SU-DHL-6 (cell line): Measurements from ENCODE around the gene PGLYRP1.

Experiments
- H2AFZ ChIP-seq: fragments of 200-600 bp; sonication (generic); 2 replicates; pipeline ENCODE4 v1.6.1; 2014; ENCODE audit warnings: low read depth, mild to moderate bottlenecking, moderate library complexity, mixed read lengths, antibody characterized with exemption, low read length; ENCODE audit not compliant: severe bottlenecking
- H3F3A ChIP-seq: fragments of 200-600 bp; shearing (Covaris generic); 2 replicates; pipeline ENCODE4 v1.6.0; 2016; ENCODE audit warnings: antibody characterized with exemption, mild to moderate bottlenecking; ENCODE audit not compliant: insufficient read depth
- H3K27ac ChIP-seq: fragments of 200-600 bp; sonication (generic); 2 replicates; pipeline ENCODE4 v1.5.1; 2016; ENCODE audit warnings: low read depth, mild to moderate bottlenecking, low read length, moderate library complexity, mixed read lengths
- H3K27me3 ChIP-seq: fragments of 200-600 bp; sonication (generic), shearing (Covaris generic); 2 replicates; pipeline ENCODE4 v1.6.0; 2014; ENCODE audit warnings: mild to moderate bottlenecking, low read length
- H3K36me3 ChIP-seq: fragments of 200-600 bp; sonication (generic); 2 replicates; pipeline ENCODE4 v1.6.1; 2014; ENCODE audit warnings: mild to moderate bottlenecking, low read length, mixed read lengths
- H3K4me2 ChIP-seq: fragments of 300-600, 200-600 bp; shearing (Covaris generic), sonication (generic); 2 replicates; pipeline ENCODE4 v1.6.0; 2014; ENCODE audit warnings: low read length, low read depth, mild to moderate bottlenecking; ENCODE audit not compliant: poor library complexity, severe bottlenecking
- H3K4me3 ChIP-seq: fragments of 200-600 bp; sonication (generic); 2 replicates; pipeline ENCODE4 v1.5.1; 2014; ENCODE audit warnings: antibody characterized with exemption, low read length, mild to moderate bottlenecking, mixed read lengths; ENCODE audit not compliant: insufficient read depth, poor library complexity, severe bottlenecking
- H3K79me2 ChIP-seq: fragments of 200-600 bp; sonication (generic); 2 replicates; pipeline ENCODE4 v1.6.1; 2014; ENCODE audit warnings: mild to moderate bottlenecking, low read length, moderate library complexity; ENCODE audit not compliant: insufficient read depth
- H3K9ac ChIP-seq: fragments of 200-600 bp; sonication (generic); 2 replicates; pipeline ENCODE4 v1.7.0; 2014; ENCODE audit warnings: mild to moderate bottlenecking, low read length
- H3K9me2 ChIP-seq: fragments of 200-600 bp; sonication (generic); replicated peaks from 2 replicates; pipeline ENCODE4 v1.6.1; 2014; ENCODE audit warnings: low read length; ENCODE audit not compliant: insufficient read depth
- H3K9me3 ChIP-seq: fragments of 200-600 bp; sonication (generic); 2 replicates; pipeline ENCODE4 v1.6.1; 2014; ENCODE audit warnings: low read length, mixed read lengths; ENCODE audit not compliant: insufficient read depth
- H4K20me1 ChIP-seq: fragments of 200-600 bp; sonication (generic); 2 replicates; pipeline ENCODE4 v1.6.1; 2014; ENCODE audit warnings: low read depth, mild to moderate bottlenecking, antibody characterized with exemption, low read length, moderate library complexity, mixed read lengths
- EZH2phosphoT487 ChIP-seq: fragments of 200-600 bp; sonication (generic), shearing (Covaris generic); conservative IDR thresholded peaks from 2 replicates; pipeline ENCODE4 v1.6.1; 2018; ENCODE audit warnings: mild to moderate bottlenecking, antibody characterized with exemption, low read length, moderate library complexity, mixed read lengths
- TF ChIP-seq, protein P1 (sequence below): fragments of 200-600 bp; sonication (generic); IDR thresholded peaks from one replicate; pipeline ENCODE4 v1.5.1; 2017; ENCODE audit warnings: antibody characterized with exemption, mild to moderate bottlenecking, low read length, moderate library complexity; ENCODE audit not compliant: insufficient read depth, poor library complexity, severe bottlenecking

Gene PGLYRP1

GRCh38 chr19:46025835-46026234, 3.0 kb upstream of the PGLYRP1 start:
- Histone ChIP-seq H3K36me3 (no peaks in the 10 kb centered on the region), H3F3A (no peaks in the 10 kb centered on the region), H3K27ac (no peak overlapping the region), H3K4me3 (no peak overlapping the region), H3K9ac (no peak overlapping the region), H4K20me1 (no peaks in the 10 kb centered on the region), H3K27me3 (no peaks in the 10 kb centered on the region), H3K4me2 (no peak overlapping the region), H3K9me2 (no peaks in the 10 kb centered on the region), H3K79me2 (no peaks in the 10 kb centered on the region), H3K9me3 (no peaks in the 10 kb centered on the region), H2AFZ (no peak overlapping the region)
- TF ChIP-seq, protein P1, sequence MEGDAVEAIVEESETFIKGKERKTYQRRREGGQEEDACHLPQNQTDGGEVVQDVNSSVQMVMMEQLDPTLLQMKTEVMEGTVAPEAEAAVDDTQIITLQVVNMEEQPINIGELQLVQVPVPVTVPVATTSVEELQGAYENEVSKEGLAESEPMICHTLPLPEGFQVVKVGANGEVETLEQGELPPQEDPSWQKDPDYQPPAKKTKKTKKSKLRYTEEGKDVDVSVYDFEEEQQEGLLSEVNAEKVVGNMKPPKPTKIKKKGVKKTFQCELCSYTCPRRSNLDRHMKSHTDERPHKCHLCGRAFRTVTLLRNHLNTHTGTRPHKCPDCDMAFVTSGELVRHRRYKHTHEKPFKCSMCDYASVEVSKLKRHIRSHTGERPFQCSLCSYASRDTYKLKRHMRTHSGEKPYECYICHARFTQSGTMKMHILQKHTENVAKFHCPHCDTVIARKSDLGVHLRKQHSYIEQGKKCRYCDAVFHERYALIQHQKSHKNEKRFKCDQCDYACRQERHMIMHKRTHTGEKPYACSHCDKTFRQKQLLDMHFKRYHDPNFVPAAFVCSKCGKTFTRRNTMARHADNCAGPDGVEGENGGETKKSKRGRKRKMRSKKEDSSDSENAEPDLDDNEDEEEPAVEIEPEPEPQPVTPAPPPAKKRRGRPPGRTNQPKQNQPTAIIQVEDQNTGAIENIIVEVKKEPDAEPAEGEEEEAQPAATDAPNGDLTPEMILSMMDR = no peak
- TF ChIP-seq EZH2phosphoT487 = no peak

GRCh38 chr19:46023311-46023779, 492 bp upstream of the PGLYRP1 start:
- no peaks in the 10 kb centered on the region for H3K36me3 ChIP-seq
- H3K27me3 ChIP-seq = no peaks in the 10 kb centered on the region
- H3K9ac ChIP-seq = no peak overlapping the region
- H3F3A ChIP-seq = no peaks in the 10 kb centered on the region
- H3K9me3 ChIP-seq = no peaks in the 10 kb centered on the region
- H3K4me2 ChIP-seq = no peak overlapping the region
- no peak for TF ChIP-seq EZH2phosphoT487
- TF ChIP-seq, protein P1 = no peak
- no peaks in the 10 kb centered on the region for H3K9me2 ChIP-seq
- H3K79me2 ChIP-seq = no peaks in the 10 kb centered on the region
- H2AFZ ChIP-seq = no peak overlapping the region
- no peaks in the 10 kb centered on the region for H4K20me1 ChIP-seq
- H3K27ac ChIP-seq = no peak overlapping the region
- no peak overlapping the region for H3K4me3 ChIP-seq

DNA sequence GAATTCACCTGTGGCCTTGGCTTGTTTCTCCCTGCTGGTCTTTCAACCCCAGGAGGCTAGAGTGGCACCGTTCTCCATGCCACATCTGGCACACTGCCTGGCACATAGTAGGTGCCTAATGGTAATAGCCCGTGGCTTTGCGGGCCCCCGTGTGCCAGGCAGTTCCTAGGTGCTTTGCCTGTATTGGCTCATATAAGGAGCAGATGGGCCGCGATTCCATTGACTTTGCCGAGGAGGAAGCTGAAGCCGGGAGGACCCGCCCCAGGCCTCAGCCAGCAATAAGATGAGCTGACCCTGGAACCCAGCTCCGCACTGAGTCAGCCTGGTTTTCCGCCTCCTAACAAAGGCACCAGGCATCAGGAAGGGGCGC, 807 bp downstream of the PGLYRP1 start:
- H3K9ac ChIP-seq = no peak overlapping the region
- no peak overlapping the region for H3K27ac ChIP-seq
- H4K20me1 ChIP-seq = no peaks in the 10 kb centered on the region
- H3F3A ChIP-seq = no peaks in the 10 kb centered on the region
- H3K9me2 ChIP-seq = no peaks in the 10 kb centered on the region
- TF ChIP-seq, protein P1 = no peak
- TF ChIP-seq EZH2phosphoT487 = no peak
- H3K4me2 ChIP-seq = no peak overlapping the region
- no peaks in the 10 kb centered on the region for H3K27me3 ChIP-seq
- H3K4me3 ChIP-seq = no peak overlapping the region
- H3K79me2 ChIP-seq = no peaks in the 10 kb centered on the region
- H2AFZ ChIP-seq = no peak overlapping the region
- H3K9me3 ChIP-seq = no peaks in the 10 kb centered on the region
- H3K36me3 ChIP-seq = no peaks in the 10 kb centered on the region

- Histone ChIP-seq H3K36me3 (no peaks in the 10 kb centered on the region), H3K79me2 (no peaks in the 10 kb centered on the region), H3K27ac (no peak overlapping the region), H3K4me3 (no peak overlapping the region), H3K9me2 (no peaks in the 10 kb centered on the region), H3F3A (no peaks in the 10 kb centered on the region), H3K27me3 (no peaks in the 10 kb centered on the region), H3K4me2 (no peak overlapping the region), H3K9me3 (no peaks in the 10 kb centered on the region), H4K20me1 (no peaks in the 10 kb centered on the region), H2AFZ (no peak overlapping the region), H3K9ac (no peak overlapping the region)
- TF ChIP-seq, protein P1 = no peak
- TF ChIP-seq EZH2phosphoT487 = no peak
Observed at GRCh38 chr19:46021531-46022041, 1.3 kb downstream of the PGLYRP1 start.
